BE2C (cell line): Measurements from ENCODE around the gene PPP2R5C.

Experiments used
- DNase-seq: peaks from one replicate; pipeline ENCODE4 v3.0.0-alpha.2; 2020
- H3K27me3 ChIP-seq: fragments of 250-450 bp; sonication (Bioruptor Pico); 2 replicates; pipeline ENCODE4 v1.5.1; 2020; ENCODE audit warnings: mild to moderate bottlenecking
- H3K36me3 ChIP-seq: fragments of 250-450 bp; sonication (Bioruptor Pico); 2 replicates; pipeline ENCODE4 v1.5.1; 2020; ENCODE audit warnings: mild to moderate bottlenecking
- H3K4me1 ChIP-seq: fragments of 250-450 bp; sonication (Bioruptor Pico); 2 replicates; pipeline ENCODE4 v1.5.1; 2020
- H3K4me3 ChIP-seq: 2 replicates; pipeline ENCODE4 v1.5.1; 2011; ENCODE audit warnings: low read depth, low read length
- H3K9me3 ChIP-seq: fragments of 250-450 bp; sonication (Bioruptor Pico); 2 replicates; pipeline ENCODE4 v1.5.1; 2020
- TF ChIP-seq, protein P1 (sequence below): IDR thresholded peaks from 2 replicates; pipeline ENCODE4 v1.5.1; 2012; ENCODE audit warnings: mild to moderate bottlenecking, low read depth, low read length

The PPP2R5C gene

GRCh38 chr14:101915871-101916815 is 154.6 kb downstream of the PPP2R5C start:
- Histone ChIP-seq H3K9me3 (no peaks in the 10 kb centered on the region), H3K4me3 (no peak overlapping the region), H3K4me1 (no peaks in the 10 kb centered on the region), H3K27me3 (no peaks in the 10 kb centered on the region), H3K36me3 (peaks cover 31% of the 10 kb centered on the region)
- TF ChIP-seq, protein P1, sequence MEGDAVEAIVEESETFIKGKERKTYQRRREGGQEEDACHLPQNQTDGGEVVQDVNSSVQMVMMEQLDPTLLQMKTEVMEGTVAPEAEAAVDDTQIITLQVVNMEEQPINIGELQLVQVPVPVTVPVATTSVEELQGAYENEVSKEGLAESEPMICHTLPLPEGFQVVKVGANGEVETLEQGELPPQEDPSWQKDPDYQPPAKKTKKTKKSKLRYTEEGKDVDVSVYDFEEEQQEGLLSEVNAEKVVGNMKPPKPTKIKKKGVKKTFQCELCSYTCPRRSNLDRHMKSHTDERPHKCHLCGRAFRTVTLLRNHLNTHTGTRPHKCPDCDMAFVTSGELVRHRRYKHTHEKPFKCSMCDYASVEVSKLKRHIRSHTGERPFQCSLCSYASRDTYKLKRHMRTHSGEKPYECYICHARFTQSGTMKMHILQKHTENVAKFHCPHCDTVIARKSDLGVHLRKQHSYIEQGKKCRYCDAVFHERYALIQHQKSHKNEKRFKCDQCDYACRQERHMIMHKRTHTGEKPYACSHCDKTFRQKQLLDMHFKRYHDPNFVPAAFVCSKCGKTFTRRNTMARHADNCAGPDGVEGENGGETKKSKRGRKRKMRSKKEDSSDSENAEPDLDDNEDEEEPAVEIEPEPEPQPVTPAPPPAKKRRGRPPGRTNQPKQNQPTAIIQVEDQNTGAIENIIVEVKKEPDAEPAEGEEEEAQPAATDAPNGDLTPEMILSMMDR = no peak
- no peak for DNase-seq

GRCh38 chr14:101916816-101917412 is 155.4 kb downstream of the PPP2R5C start:
- H3K27me3 ChIP-seq = no peaks in the 10 kb centered on the region
- H3K4me3 ChIP-seq = no peak overlapping the region
- no peak for DNase-seq
- no peaks in the 10 kb centered on the region for H3K4me1 ChIP-seq
- peaks cover 33% of the 10 kb centered on the region for H3K36me3 ChIP-seq
- TF ChIP-seq, protein P1 = no peak
- H3K9me3 ChIP-seq = no peaks in the 10 kb centered on the region

GRCh38 chr14:101917413-101918017 is 156.0 kb downstream of the PPP2R5C start:
- Histone ChIP-seq H3K36me3 (peaks cover 33% of the 10 kb centered on the region), H3K27me3 (no peaks in the 10 kb centered on the region), H3K4me1 (no peaks in the 10 kb centered on the region), H3K9me3 (no peaks in the 10 kb centered on the region), H3K4me3 (no peak overlapping the region)
- no peak for DNase-seq
- TF ChIP-seq, protein P1 = no peak

DNA sequence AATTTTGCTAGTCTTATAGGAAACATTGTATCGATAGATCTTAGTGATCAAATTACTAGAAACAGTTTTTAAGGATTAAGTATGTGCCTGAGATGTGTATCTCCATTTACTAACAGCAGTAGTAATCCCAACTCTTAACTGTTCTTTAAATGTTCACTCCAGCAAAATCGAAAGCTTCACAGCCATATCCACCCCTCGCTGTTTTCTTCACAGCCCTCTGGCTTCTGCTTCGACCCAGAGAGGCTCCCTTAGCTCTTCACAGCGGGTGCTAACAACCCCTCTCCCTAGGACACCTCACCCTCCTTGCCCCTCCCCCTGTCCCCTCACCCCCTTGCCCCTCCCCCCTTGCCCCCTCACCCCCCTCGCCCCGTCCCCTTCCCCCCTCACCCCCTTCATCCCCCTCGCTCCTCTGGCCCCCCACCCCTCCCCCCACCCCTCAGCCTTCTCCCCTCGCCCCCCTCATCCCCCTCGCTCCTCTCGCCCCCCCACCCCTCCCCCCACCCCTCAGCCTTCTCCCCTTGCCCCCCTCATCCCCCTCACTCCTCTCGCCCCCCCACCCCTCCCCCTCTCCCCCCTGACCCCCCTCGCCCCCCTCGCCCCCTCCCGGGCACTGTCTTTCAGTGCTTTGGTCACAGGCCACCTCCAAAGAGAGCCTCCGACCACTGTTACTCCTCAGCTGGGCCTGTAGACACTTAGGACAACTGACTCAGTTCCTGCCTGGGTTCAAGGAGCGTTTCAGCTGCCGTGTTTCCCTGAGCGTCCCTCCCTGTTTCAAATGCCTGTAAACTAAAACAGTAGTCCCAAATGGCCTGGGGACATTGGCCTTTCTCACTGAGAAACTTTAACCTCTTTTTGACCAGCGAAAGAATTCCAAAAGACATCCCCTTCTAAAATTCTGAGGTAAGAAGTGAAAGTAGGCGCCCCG is 156.8 kb downstream of the PPP2R5C start:
- TF ChIP-seq, protein P1 = no peak
- H3K27me3 ChIP-seq = no peaks in the 10 kb centered on the region
- peaks cover 31% of the 10 kb centered on the region for H3K36me3 ChIP-seq
- no peaks in the 10 kb centered on the region for H3K4me1 ChIP-seq
- H3K9me3 ChIP-seq = no peaks in the 10 kb centered on the region
- H3K4me3 ChIP-seq = no peak overlapping the region
- DNase-seq = no peak

GRCh38 chr14:101920271-101920670 is 158.8 kb downstream of the PPP2R5C start:
- Histone ChIP-seq H3K9me3 (no peaks in the 10 kb centered on the region), H3K36me3 (peaks cover 27% of the 10 kb centered on the region), H3K27me3 (no peaks in the 10 kb centered on the region), H3K4me3 (no peak overlapping the region), H3K4me1 (no peaks in the 10 kb centered on the region)
- TF ChIP-seq, protein P1 = no peak
- DNase-seq = no peak
